ENCODE data around the gene LRP1B.
"Not testable (repeated sequence)": the region's sequence is repeated elsewhere in the genome, so short reads cannot be mapped to it uniquely, and the experiment has no call there.

The LRP1B gene

GRCh38 chr2:140747090-140747489, 1383.7 kb downstream of the LRP1B start:
- DNase-seq, result no peak

DNA sequence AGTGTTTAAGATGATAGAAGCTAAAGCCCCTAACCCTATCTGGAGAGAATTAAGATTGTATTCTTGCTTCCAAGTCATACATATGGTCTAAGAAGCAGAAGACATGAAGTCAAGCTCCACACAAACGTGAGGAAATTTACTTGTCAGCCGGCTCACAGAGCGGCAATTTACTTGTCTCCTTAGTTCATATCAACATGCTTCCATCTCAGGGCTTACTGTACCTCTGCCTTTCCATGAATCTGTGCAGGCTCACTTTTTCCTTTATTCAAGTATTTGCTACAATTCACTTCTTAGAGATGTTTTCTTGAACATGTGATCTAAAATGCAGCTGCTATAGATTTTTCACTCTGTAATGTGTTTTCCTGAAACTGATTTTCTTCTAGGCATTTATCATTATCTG, 1386.4 kb downstream of the LRP1B start:
- DNase-seq, result no peak

GRCh38 chr2:140737006-140737405, 1393.8 kb downstream of the LRP1B start:
- DNase-seq, result no peak

DNA sequence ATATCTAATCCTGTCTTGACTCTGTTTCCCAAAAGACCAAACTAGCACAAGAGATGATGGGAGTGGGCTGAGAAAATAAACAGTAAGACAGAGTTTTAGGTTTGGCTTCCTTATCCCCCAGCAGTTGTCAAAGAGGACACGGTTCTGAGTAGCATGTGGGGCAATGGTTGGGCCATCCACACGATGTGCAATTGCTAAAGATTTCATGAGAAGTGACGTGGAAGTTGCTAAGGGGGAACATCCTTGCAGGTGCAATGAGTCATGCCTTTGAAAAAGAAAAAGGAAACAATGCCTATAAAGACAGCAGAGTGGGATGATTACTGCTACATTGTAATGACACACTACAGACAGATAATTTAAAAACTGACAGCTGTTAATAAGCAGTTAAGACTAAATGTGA, 1395.8 kb downstream of the LRP1B start:
- no peak for DNase-seq

GRCh38 chr2:140718999-140719398, 1411.8 kb downstream of the LRP1B start:
- peak in 1 of 2 experiments; percentile 15 for DNase-seq

DNA sequence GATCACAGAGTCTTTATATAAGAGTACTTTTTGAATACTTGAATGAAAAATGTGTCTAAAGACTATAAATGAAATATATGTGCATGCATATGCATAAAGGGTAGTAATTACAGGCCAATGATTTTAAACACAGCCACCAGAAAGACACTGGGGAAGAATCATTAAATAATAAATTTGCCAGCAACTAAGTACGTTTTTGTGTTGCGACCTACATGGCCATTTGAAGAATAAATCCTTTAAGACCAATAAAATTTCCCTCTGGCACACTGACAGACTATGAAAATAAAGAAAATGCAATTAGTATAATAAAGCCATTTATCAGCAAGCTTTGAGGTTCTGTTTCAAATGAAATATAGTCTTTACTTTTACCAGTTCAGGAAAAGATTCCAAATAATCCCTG, 1413.3 kb downstream of the LRP1B start:
- DNase-seq, result no peak

DNA sequence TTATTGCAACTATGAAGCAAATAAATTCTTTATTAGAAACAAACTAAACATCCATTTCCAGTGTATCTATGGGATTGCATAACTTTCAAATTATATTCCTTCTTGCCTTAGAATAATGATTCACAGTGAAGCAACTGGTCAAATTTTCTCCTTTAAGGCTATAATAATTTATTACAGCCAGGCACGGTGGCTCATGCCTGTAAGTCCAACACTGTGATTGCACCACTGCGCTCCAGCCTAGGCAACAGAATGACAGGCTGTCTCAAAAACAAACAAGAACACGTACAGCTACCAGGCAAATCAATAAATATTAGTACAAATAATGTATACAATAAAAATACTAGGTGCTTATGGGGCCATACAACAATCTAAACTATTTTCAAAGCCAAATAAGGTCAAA, 1416.2 kb downstream of the LRP1B start:
- DNase-seq, result no peak

DNA sequence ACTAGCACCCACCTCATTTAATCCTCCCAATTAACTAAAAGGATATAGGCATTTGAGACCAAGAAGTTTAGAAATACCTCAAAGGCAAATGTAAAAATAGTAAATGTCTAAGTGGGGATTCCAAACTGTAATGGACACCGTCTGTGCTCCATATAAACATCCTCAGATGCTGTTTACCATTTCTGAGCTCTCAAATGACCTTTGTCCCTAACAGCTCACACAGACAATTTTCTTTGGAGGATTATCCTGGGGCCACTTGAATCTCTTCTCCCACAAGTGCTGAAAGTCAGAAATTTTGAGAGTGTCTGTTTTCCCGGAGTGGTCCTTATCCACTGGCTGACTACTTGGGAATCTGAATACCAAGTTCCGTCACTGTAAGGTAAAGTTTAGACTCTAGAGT, 1418.9 kb downstream of the LRP1B start:
- DNase-seq, result no peak

- DNase-seq, result no peak
Observed at GRCh38 chr2:140701726-140702125, 1429.1 kb downstream of the LRP1B start.

DNA sequence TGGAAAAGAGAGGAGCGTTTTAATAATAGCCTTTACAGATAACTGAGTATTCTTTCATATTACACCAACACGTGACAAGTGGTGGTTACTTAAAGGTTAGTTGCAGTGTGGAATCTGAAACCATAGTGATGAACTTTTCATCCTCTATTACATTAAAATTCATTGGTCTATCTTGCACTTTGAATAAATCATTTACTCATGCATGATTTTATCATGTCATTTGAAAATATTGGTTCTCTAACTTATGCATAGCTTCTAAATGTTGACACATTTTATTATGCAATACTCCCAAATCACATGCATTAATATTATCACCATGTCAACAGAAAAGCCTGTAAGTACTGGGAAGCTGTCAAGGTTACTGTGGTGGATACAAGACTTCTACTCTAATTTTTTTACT, 1432.2 kb downstream of the LRP1B start:
- no peak for DNase-seq

DNA sequence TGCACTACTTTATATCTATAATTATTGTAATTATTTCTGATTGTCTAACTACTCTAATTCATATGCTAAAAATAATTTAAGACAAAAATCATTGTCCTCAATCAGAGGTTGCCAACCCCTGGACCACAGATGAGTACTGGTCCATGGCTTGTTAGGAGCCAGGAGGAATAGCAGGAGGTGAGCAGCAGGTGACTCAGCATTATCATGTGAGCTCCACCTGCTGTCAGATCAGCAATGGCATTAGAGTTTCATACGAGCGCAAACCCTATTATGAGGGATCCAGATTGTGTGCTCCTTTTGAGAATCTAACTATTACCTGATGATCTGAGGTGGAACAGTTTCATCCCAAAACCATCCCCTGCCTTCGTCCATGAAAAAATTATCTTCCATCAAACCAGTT, 1434.4 kb downstream of the LRP1B start:
- DNase-seq, result no peak

DNA sequence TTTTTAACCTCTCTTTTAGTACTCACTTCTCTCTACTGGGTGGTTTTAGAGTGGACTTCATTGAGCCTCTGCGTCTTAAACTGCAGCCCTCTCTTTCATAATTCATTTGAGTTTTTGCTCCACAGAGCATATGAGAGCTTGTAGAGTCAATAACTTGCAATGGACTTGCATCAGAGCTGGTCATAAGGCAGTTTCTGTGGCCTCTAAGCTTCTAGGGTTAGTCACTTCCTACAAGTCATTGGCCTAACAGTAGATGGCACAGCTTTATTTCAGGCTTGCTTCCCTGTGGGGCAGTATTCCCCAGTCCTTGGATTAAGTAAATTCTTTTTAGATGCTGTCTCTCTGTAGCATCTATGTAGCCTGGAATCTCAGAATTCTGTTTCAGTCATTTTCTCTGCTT, 1435.7 kb downstream of the LRP1B start:
- DNase-seq, result no peak

- DNase-seq, result no peak
Observed at GRCh38 chr2:140687825-140688224, 1443.0 kb downstream of the LRP1B start.

DNA sequence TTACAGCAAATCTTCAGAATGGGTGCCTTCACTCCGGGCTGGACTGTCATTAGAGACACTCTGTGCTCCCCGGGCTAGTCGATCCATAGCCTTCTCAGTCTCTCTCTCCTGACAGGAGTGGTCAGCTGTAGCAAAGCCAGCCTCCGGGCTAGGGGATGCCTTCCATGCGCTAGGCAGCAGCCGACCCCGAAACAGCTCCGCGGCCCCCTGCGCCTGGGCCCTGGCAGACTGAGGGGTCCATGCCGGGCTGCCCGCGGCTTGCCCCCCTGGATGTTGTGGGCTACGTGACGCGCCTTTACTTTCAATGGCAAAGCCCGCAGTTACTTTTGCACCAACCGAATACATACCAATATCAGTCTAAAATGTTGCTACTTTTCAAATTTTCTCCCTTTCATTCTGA, 1447.2 kb downstream of the LRP1B start:
- DNase-seq, result no peak

DNA sequence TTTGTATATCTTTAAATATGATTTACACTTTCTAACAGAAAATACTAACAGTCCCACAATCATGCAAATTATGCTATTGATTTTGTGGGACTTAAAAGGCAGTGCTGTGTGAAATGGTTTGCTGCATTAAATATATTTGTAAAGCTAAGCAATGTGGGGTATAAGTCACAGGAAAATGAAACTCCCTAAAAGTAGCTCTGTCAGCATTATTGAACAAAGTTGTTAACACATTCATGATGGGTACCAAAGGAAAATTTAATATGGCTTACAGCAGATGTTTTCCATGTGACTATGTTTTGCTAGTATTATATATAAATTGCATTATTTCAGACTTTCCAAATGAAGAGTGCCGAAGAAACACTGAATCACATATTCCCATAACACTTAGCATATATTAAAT, 1450.0 kb downstream of the LRP1B start:
- no peak for DNase-seq

- DNase-seq, result no peak
Observed at GRCh38 chr2:140679752-140680151, 1451.1 kb downstream of the LRP1B start.

GRCh38 chr2:140669911-140670310, 1460.9 kb downstream of the LRP1B start:
- DNase-seq, result no peak

DNA sequence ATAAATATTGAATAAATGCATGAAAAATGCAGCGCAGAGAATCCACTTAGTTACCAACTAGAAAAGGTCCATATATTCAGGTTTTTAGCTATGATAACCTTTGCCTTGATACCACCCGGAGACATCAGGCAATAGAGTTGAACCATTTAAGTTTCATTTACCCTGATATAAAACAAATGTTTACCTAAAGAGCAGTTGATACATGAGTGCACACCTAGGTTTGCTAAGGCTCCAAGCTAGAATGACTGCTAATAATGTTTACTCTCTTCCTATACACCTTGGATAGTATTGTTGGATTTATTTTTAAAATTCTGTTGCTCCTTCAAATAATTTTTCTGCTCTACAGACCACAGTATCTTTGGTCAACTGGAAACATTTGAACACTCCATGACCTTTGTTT, 1463.6 kb downstream of the LRP1B start:
- DNase-seq, result no peak

DNA sequence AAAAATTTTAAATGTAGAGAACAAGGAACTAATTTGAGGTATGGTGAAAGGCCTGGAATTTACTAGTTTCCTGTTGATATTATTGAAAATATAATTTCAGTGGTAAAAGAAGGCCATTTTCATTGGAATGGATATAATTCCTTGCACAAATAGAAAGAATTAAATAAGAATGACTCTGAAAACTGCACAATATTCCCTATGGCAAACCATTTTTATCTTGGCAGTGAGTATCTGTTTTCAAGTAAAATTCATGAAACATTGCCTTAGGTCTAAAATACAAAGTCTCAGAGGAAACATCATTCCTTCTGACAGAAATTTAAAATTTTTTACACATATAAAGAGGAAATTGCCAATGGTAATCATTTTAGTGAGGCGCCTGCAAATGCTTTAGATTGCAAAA, 1468.3 kb downstream of the LRP1B start:
- no peak for DNase-seq

DNA sequence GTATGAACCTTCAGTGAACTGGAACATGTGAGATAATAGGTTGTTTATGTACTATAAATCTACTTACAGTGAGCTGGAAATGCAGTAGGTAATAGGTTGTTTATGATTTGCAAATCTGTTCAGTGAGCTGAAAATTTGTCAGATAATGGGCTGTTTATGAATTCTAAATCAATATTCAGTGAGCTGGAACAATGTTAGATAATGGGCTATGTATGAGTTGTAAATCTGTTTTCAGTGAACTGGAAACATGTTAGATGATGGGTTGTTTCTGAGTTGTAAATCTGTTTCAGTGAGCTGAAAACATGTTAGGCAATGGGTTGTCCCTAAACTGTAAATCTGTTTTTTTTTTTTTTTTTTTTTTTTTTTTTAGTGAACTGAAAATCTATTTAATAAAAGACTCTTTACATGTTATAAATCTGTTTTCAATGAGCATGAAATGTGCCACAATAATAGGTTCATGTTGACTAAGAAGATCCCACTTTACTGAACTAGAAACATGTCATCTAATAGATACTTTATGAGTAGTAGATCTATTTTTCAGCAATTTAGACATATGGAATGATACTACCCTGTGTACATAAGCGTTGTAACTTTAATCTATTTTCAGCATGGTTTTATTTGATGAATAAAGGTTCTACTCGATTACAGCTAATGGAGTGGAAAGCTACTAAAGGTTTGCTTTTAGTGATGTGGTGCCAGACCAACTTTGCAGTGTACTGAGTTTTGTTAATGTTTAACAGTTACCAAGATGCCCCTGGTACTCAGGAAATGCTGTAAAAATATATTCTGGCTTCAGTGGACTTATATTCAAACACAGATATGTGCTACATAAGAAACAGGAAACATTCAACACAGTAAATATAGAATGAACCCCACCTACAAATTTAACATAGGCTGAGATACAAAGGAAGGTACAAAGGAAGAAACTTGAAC, 1471.8 kb downstream of the LRP1B start:
- no peak for DNase-seq

GRCh38 chr2:140657657-140658056, 1473.2 kb downstream of the LRP1B start:
- DNase-seq, result no peak

DNA sequence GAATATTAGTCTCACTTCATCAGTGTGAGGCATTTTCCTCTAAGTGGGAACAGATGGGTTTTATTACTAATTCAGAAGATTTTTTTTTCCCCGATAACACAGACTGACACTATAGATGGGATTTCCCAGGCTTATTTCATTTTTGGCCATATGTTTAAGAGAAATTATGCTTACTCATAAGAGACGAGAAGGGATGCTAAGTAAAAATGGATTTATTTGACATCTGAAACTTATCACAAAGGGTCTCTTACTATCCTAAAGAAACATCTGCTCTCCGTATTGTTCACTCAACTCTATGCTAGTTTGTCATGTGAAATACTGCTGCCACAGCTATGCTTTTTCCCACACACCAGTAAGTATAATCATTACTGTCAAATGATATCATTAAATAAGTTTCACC, 1476.3 kb downstream of the LRP1B start:
- no peak for DNase-seq

GRCh38 chr2:140650825-140651224, 1480.0 kb downstream of the LRP1B start:
- no peak for DNase-seq

GRCh38 chr2:140650134-140650533, 1480.7 kb downstream of the LRP1B start:
- DNase-seq, result not testable (repeated sequence)

- no peak for DNase-seq
Observed at GRCh38 chr2:140648393-140648792, 1482.4 kb downstream of the LRP1B start.
